Lung (tissue), 13 donors: ENCODE results near the gene TTC39C. TPM values are rescaled to one million over a fixed set of nuclear protein-coding genes. Genes with fewer than 3 reads are reported as not detected.
A peak's percentile ranks its signal among the peaks of the same experiment; 100 is the strongest.

Experiments used
- ATAC-seq: fragments of 200-7000 bp; cut with Tn5 transposase; one replicate; pipeline ENCODE4 v1.9.1; 2020; ENCODE audit warnings: moderate number of reproducible peaks; ENCODE audit not compliant: insufficient read depth, low FRiP score
- DNase-seq, 3 donors: peaks; one replicate each; pipeline ENCODE4 v3.0.0-alpha.2; 2013 to 2017
- H3K27ac ChIP-seq, 2 donors: one replicate each; pipeline ENCODE4 v1.5.1; 2013; ENCODE audit warnings: mild to moderate bottlenecking in 2 of 2, moderate library complexity in 2 of 2, control low read depth in 1 of 2, inconsistent platforms in 1 of 2, low read depth in 1 of 2, low read length in 1 of 2
- H3K27me3 ChIP-seq, 3 donors: one replicate each; pipeline ENCODE4 v1.5.1; 2013; ENCODE audit warnings: low read length in 2 of 3; ENCODE audit not compliant: control insufficient read depth in 3 of 3, insufficient read depth in 3 of 3
- H3K36me3 ChIP-seq, 4 donors: one replicate each; pipeline ENCODE4 v1.5.1; 2013; ENCODE audit warnings: low read length in 4 of 4, mild to moderate bottlenecking in 1 of 4, moderate library complexity in 1 of 4; ENCODE audit not compliant: control insufficient read depth in 4 of 4, insufficient read depth in 4 of 4
- H3K4me1 ChIP-seq, 5 donors: one replicate each; pipeline ENCODE4 v1.5.1; 2013; ENCODE audit warnings: low read length in 5 of 5, mild to moderate bottlenecking in 2 of 5, moderate library complexity in 1 of 5; ENCODE audit not compliant: control insufficient read depth in 5 of 5, insufficient read depth in 5 of 5
- H3K4me3 ChIP-seq: one replicate; pipeline ENCODE4 v1.5.1; 2013; ENCODE audit warnings: mild to moderate bottlenecking, control low read depth, moderate library complexity
- H3K9ac ChIP-seq, 2 donors: one replicate each; pipeline ENCODE4 v1.5.1; 2013; ENCODE audit warnings: low read length in 2 of 2, control low read depth in 1 of 2; ENCODE audit not compliant: insufficient read depth in 1 of 2
- H3K9me3 ChIP-seq, 4 donors: one replicate each; pipeline ENCODE4 v1.5.1; 2013; ENCODE audit warnings: low read length in 3 of 4, mild to moderate bottlenecking in 1 of 4, moderate library complexity in 1 of 4; ENCODE audit not compliant: control insufficient read depth in 4 of 4, insufficient read depth in 3 of 4
- CTCF ChIP-seq: IDR thresholded peaks from 2 replicates; pipeline ENCODE4 v1.5.1; 2012; ENCODE audit warnings: mild to moderate bottlenecking; ENCODE audit errors: control extremely low read depth, extremely low read depth
- WGBS, 2 donors: extraction: QIAGEN DNeasy Blood & Tissue Kit; methylation state at CpG; one replicate each; pipeline ENCODE4 v1.1.7; 2013; 5-methylcytosine and 5-hydroxymethylcytosine counted together
- polyA plus RNA-seq, 2 donors: library from polyadenylated mRNA; stranded (reverse); fragments of 200-250 nt; gene quantifications; one replicate each; pipeline ENCODE4 v1.2.1, GENCODE V29; 2013
- small RNA-seq: library from RNA; depleted of rRNA; stranded (forward); fragments of <200 nt; gene quantifications from one replicate; pipeline ENCODE3, GENCODE V24; 2014; ENCODE audit warnings: low replicate concordance
- total RNA-seq, 2 donors: library from RNA; depleted of rRNA in 1 of 2; stranded (reverse); fragments of >200 nt in 1 of 2; gene quantifications; one replicate each; pipeline ENCODE4 v1.2.1, GENCODE V29; 2014 to 2021
- donor health status: control.
- donor health status: control.
- donor health status: Bipolar disorder and iron deficiency.
- donor health status: healthy.
- donor health status: DM: yes; HTN: yes; CAD: no.

Gene TTC39C
- total and polyA plus RNA-seq, 4 donors = 6.0 to 33.5 (median 19.3) TPM

DNA sequence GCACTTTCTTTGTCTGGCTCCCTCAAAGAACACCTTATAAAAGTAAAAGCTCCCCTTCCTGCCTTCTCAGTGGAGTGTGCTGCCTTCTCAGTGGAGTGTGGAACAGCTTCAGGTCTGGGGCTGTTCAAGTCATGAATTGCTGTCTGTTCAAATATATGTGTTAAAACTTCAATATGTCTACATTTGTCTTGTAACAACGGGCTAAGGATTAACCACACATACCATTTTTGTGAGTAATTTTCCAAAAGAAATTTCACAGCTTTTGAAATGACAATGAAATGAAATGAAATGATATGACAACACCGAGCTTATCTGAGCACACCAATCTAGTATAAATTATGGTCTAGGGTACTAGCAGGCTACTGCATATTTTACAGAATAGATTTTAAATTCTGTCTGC is 167.3 kb downstream of the TTC39C start:
- no peak for ATAC-seq
- WGBS, 2 donors = 74 to 91% methylated on average over 2 of the region's 2 CpGs
- no peak for TF ChIP-seq CTCF
- Histone ChIP-seq H3K27ac (no peak overlapping the region), H3K9me3 (no peaks in the 10 kb centered on the region), H3K36me3 (peaks cover 0 to 9% (median 7%) of the 10 kb centered on the region in 4 donors), H3K4me1 (peaks cover 0 to 4% (median 2%) of the 10 kb centered on the region in 5 donors), H3K9ac (no peak overlapping the region), H3K4me3 (no peak overlapping the region), H3K27me3 (no peaks in the 10 kb centered on the region)
- peak in 1 of 3 donors; percentile 20 for DNase-seq

Small RNA genes lying within 50 kb of the gene (small RNA-seq; reads per million reads assigned to genes)
- gene RF00017 = not detected
- not detected for gene RNA5SP452
- gene RNU5A-6P = 7.2 reads per million, percentile 95 among the genes with 10 or more reads in this experiment

Other genes with a start within 250 kb of the TTC39C start
- gene CABYR, start 124.3 kb downstream of the TTC39C start, total RNA-seq = 1 to 10 TPM in 1 of 2 donors, under 1 TPM in 1; 0.98 to 1.6 TPM
- gene CABYR, start 124.3 kb downstream of the TTC39C start, polyA plus RNA-seq = under 1 TPM; 0.39 to 0.91 TPM